GM19452 (cell line): Measurements from ENCODE around the gene TMPRSS13.
"Not testable (repeated sequence)": the region's sequence is repeated elsewhere in the genome, so short reads cannot be mapped to it uniquely, and the experiment has no call there.

Source experiments
- ATAC-seq: cut with Tn5 transposase; IDR thresholded peaks from one replicate; pipeline ENCODE4 v1.9.1; 2021; ENCODE audit not compliant: unreplicated experiment

TMPRSS13 gene

DNA sequence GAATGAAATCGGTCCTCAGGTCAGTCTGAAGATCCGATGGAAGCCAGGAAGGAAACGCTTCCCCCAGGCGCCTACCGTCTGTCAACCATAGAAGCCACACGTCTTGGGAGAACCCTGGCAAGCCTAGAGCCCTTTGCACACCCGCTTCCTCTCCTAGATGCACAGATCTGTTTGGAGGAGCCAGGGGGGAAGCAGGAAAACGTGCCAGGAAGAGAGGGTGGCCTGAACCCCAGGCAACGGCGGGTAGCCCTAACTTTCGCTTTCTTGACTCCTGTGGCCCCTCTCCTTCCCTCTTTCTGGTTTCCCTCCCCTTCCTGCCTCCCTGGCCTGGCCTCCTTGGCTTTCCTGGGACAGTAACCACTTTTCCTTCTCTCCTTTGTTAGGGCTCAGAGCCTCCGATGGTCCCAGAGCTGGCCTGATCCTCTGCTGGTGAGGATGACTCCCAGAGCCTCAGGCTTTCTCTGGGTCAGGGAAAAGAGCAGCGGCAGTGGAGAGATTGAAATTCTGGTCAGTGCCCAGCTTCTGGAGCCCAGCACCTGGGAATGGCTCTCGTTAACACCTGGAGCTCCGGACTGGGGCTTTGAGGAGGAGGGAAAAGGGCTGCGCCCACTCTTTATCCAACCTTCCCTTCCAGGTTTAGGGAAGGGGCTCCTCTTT is 54.8 kb downstream of the TMPRSS13 start:
- no peak for ATAC-seq

DNA sequence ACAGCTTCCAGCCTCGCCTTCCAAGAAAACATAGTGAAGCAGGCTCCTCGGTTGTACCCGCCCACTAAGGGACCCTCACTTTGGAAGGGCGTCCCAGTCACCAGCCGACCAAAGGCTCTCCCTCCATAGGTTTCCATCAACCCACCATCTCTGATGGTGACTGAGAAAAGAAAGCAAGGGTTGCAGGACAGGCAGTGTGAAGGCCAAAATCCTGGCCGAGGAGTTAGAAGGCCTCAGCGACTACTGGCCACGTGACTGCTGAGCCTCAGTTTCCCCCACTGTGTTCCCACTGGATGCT is 55.4 kb downstream of the TMPRSS13 start:
- no peak for ATAC-seq

DNA sequence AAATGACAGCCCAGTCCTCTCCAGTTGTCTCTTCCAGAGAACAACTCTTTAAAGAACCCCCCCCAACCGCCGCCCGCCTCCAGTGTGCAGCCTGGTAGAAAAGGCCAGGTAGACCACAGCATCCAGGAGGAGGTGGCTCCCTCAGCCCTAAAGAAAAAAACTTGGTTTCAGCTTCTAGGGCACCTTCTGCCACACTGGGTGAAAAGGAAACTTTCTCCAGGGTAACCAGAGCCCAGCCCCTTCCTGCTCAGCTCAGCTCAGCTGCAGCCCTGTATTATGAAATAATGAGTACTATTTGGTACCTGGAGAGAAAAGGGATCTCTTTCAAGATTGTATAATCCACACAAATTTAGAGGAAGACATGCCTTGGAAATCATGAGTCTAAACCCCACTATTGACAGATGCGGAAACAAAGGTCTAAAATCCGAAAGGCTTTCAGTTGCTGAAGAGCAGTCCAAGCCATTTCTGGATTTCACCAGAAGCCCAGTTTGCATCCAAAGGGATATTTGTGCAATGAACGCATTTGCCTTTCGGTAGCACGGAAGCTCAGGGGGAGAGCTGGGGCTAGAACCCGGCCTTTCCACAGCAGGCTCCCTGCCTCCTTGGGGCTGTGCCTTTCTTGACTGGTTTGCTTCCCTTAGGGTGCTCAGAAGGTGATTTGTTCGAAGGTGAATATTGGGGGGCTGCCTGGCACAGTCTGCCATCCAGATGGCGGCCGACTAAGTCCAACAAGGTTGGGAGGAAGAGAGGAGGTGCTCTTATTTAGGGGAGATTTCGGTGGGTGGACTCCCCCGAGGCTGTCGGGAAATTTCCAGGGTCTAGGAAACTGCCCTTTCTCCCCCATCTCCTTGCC is 56.0 kb downstream of the TMPRSS13 start:
- no peak for ATAC-seq

DNA sequence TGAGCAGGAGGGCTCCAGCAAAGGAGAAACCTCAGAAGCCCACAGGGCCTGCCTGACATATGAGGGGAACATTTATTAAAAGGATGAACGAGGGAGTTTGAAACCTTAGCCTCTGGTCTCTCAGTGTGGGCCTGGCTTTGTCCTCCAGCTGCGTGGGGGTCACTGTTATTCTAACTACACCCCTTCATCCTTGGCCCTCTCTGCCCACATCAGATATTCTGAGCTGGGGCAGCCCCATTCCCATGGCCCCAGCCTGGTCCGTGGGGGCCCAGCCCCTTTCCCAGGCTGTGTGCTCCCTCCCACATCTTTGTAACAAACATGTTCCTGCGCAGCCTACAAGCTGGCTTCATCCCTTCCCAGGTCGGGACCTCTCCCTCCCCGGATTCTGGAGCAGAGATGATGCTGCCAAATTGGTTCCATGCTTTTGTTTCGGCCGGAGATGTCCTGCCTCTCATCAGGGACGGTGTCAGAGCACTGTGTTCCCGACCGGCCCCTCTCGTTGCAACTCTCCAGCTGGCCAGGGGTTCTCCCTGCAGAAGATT is 56.7 kb downstream of the TMPRSS13 start:
- ATAC-seq: no peak

DNA sequence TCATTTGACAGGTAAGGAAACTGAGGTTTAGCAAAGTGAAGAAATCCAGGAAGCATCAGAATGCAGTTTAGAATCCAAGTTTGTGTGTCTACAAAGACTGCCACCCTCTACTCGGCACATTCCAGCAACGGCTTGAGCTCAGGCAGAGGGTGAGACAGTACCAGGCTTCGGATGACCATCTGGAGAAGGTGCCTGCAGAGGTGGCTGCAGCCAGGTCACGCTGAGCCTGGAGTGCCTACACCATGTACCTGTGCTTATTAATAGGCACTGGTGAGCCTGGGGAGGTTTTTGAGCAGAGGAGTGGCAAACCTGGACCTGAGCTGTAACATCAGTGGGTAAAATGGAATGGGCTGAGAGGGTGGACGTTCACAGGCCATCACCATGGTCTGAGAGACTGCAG is 57.4 kb downstream of the TMPRSS13 start:
- no peak for ATAC-seq

DNA sequence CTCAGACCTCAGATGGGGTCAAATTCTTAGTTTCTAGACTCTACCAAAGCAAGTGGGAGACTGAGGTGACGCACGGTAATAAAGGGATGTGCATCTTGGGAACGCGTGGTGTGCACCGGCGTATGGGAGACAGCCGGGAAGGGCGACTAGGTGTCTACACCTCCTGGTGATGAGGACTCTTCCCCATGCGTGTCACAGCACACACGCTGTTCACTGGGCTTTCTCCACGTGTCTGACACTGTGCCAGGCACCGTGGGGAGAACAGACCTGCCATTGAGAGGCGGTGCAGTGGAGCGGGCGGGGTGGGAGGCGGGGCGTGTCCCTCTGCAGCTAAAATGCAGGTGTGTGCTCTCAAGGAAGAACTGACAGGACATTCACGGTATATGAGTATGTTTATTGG is 58.0 kb downstream of the TMPRSS13 start:
- no peak for ATAC-seq

- ATAC-seq: no peak
These were observed 58.9 kb downstream of the TMPRSS13 start for GRCh38 chr11:117870103-117870952.

- no peak for ATAC-seq
These were observed 59.6 kb downstream of the TMPRSS13 start for GRCh38 chr11:117869604-117870003.

DNA sequence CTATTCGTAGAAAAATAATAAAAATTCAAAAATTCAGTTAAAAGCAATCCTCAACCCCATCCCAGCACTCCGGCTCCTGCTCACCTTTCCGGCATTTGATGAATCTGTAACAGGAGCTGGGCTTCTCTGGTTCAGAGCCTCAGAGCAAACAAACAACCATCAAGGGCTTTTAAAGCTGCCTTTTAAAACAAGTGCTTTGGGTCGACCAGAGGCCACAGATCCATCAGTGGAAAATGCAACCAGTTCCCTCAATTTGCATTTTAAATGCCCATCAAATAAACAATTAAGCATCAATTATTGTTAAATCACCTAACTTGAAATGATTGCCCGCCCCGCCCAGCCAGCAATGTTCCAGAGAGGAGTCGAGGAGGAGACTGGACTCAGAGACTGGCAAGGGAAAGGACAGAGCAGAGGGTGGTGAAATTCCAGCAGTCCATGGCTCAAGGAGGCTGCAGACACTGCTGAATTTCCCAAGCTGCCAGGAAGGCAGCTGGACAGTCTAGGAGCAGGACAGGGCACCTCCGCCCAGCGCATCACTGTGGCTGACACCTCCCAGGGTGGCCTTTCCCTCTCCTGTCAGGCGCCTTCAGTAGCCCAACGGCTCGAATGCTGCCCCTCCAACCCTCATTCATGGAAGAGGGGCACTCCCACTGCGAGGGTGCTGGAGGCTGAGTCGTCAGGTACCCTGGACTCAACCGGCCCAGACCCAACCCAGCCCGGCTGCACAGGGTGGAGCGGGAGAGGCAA is 60.2 kb downstream of the TMPRSS13 start:
- no peak for ATAC-seq

DNA sequence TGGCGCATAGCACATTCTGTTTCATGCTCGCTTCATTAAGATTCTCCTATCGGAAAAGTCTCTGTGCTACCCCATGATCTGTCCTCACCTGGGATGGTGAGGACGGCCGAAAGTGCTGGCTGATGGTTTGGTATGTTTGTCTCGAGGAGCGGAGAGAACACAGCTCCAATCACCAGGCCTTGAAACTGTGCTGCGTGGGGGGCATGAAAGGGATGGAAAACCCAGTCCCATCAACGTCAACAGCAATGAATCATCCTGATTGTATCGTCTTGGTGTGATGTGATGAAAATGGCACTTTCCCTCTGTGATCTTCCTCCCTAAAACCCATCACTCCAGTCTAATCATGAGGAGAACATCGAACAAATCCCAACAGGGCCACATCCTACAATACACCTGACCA is 61.1 kb downstream of the TMPRSS13 start:
- ATAC-seq: no peak

DNA sequence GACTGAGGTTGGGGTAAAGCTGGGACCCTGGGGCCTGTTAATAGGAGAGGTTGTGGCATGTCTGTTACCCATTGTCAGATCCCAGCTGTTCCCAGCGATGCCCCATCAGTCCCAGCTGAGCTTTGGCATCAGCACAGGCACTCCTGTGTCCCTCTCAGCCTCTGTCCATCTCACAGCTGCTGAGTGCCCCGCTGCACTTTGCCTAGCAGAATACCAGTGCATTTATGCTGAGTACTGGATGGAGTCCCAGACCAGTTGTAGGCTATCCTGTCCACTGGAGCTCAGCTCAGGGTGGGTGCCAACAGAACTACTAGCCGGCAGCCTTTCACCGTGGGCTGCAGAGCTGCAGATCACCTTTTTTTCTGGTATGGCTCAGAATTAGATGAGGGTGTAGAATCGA is 62.7 kb downstream of the TMPRSS13 start:
- ATAC-seq: no peak

DNA sequence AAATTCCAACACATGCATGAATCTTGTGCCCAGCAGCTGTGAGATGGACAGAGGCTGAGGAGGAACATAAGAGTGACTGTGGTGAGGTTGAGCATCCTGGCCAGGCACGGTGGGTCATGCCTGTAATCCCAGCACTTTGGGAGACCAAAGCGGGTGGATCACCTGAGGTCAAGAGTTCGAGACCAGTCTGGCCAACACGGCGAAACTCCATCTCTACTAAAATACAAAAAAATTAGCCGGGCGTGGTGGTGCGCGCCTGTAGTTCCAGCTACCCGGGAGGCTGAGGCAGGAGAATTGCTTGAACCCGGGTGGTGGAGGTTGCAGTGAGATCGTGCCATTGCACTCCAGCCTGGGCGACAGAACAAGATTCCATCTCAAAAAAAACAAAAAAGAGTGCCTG is 63.7 kb downstream of the TMPRSS13 start:
- ATAC-seq: not testable (repeated sequence)

DNA sequence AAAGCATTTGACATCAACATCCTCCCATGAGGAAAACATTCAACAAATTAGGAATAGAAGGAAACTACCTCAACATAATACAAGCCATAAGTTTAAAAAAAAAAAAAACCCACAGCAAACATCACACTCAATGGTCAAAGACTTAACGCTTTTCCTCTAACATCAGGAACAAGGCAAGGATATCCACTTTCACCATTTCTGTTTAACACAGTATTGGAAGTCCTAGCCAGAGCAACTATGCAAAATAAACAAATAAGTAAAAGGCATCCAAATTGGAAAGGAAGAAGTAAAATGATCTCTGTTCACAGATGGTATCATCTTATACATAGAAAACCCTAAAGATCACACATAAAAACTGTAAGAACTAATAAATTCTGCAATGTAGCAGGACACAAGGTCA is 65.8 kb downstream of the TMPRSS13 start:
- ATAC-seq: no peak

- ATAC-seq: no peak
These were observed 66.4 kb downstream of the TMPRSS13 start for GRCh38 chr11:117862753-117863152.

DNA sequence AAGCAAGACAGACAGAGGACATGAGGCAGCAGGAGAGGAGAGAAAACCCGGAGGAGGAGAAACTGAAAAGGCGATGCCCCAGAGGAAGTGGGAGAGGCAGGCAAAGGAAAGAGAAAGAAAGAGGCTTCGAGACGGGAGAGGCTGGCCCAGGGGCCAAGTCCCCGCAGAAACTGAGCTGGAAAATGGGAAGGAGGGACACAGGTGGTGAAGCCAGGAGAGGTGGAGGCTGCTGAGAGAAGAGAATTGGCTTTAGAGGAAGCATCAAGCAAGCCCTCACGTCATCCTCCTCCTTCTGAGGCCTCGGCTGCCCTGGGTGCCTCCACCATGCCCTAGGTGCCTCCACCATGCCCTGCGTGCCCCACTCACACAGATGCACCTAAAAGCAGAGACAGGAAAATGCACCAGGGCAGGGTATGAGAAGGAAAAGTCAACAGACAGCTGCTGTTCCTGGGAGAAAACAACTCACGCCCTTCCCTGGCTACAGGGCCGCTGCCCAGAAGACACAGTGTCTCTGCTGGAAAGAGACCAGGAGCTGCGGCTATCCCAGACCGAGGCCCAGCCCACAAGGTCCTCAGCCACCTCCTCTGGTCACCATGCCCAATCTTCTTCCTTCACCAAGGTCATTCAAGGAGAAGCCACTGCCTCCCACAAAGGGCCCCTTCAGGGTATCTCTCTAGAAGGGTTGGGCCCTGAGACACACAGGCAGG is 67.0 kb downstream of the TMPRSS13 start:
- no peak for ATAC-seq

- no peak for ATAC-seq
These were observed 67.8 kb downstream of the TMPRSS13 start for GRCh38 chr11:117861151-117862018.

GRCh38 chr11:117860139-117860538 is 69.1 kb downstream of the TMPRSS13 start:
- ATAC-seq: no peak

DNA sequence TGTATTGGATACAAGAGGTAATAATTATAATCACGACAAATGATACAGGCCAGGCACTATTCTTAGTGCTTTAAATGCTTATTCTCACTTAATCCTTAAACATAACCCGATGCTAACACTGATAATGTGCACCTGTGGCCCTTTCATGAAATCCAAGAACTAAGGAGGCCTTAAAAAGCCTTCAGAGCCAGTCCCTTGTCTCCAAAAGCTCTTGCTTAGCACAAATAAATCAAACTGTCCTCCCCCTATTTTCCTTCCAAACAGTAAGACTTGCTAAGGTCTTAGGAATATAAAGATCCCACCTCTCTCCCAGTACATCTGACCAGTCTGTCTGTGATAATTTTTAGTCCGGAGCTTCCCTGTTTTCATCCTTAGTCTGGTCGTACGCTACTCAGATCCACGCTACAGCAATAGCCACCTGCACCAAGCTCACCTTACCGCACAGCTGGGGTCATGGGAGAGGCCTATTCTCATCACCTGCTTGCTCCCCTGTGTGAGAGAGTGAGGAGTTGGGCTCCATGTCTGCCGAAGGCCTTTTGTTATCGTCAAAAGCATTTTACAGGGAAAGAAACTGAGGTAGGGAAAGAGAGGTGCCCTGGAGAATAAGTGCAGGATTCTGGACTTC is 69.6 kb downstream of the TMPRSS13 start:
- ATAC-seq: no peak

- no peak for ATAC-seq
These were observed 70.1 kb downstream of the TMPRSS13 start for GRCh38 chr11:117859061-117859460.
